KG1 (cell line): ENCODE results near the gene GRK5.

Experiments
- DNase-seq: peaks from one replicate; lab custom pipeline; 2025; lab: John Stamatoyannopoulos, UW

The GRK5 gene

GRCh38 chr10:119360181-119360921, 153.0 kb downstream of the GRK5 start:
- no peak for DNase-seq

- no peak for DNase-seq
Observed at GRCh38 chr10:119361037-119361436, 153.7 kb downstream of the GRK5 start.

GRCh38 chr10:119362122-119362521, 154.8 kb downstream of the GRK5 start:
- no peak for DNase-seq

- DNase-seq: no peak
Observed at GRCh38 chr10:119364645-119365600, 157.6 kb downstream of the GRK5 start.

GRCh38 chr10:119365773-119366599, 158.6 kb downstream of the GRK5 start:
- no peak for DNase-seq

GRCh38 chr10:119367841-119368549, 160.6 kb downstream of the GRK5 start:
- DNase-seq: no peak

GRCh38 chr10:119368581-119368980, 161.2 kb downstream of the GRK5 start:
- DNase-seq: no peak

GRCh38 chr10:119368991-119369869, 161.9 kb downstream of the GRK5 start:
- DNase-seq: no peak

- no peak for DNase-seq
Observed at GRCh38 chr10:119370111-119370741, 162.9 kb downstream of the GRK5 start.

- no peak for DNase-seq
Observed at GRCh38 chr10:119370972-119371703, 163.8 kb downstream of the GRK5 start.

- no peak for DNase-seq
Observed at GRCh38 chr10:119371704-119372663, 164.6 kb downstream of the GRK5 start.

- DNase-seq: no peak
Observed at GRCh38 chr10:119373294-119374102, 166.1 kb downstream of the GRK5 start.

GRCh38 chr10:119374236-119374635, 166.9 kb downstream of the GRK5 start:
- DNase-seq: no peak

GRCh38 chr10:119375574-119376272, 168.4 kb downstream of the GRK5 start:
- no peak for DNase-seq

GRCh38 chr10:119377451-119377957, 170.1 kb downstream of the GRK5 start:
- DNase-seq: no peak

GRCh38 chr10:119377958-119378736, 170.8 kb downstream of the GRK5 start:
- DNase-seq: no peak
